Left ventricle myocardium inferior (tissue), 1 donor: ENCODE data around the gene SUFU. TPM values are rescaled to one million over a fixed set of nuclear protein-coding genes. Genes with fewer than 3 reads are reported as not detected.

Source experiments
- DNase-seq: peaks from one replicate; pipeline ENCODE4 v3.0.0-alpha.2; 2020
- H3K27ac ChIP-seq: fragments of 200-600 bp; replicated peaks from 2 replicates; pipeline ENCODE4 v1.8.0; 2021
- H3K27me3 ChIP-seq: fragments of 200-600 bp; 2 replicates; pipeline ENCODE4 v1.8.0; 2021; ENCODE audit warnings: low read depth
- H3K36me3 ChIP-seq: fragments of 200-600 bp; 2 replicates; pipeline ENCODE4 v1.8.0; 2021
- H3K4me1 ChIP-seq: fragments of 200-600 bp; 2 replicates; pipeline ENCODE4 v1.8.0; 2021
- H3K4me3 ChIP-seq: fragments of 200-600 bp; 2 replicates; pipeline ENCODE4 v1.8.0; 2021; ENCODE audit warnings: mild to moderate bottlenecking, moderate library complexity
- H3K9me3 ChIP-seq: fragments of 200-600 bp; replicated peaks from 2 replicates; pipeline ENCODE4 v1.8.0; 2021
- intact Hi-C: fragments of 100-400 bp; cut with micrococcal nuclease; formaldehyde crosslinking; loops from one replicate; pipeline ENCODE4 v1.11.0; 2022
- total RNA-seq: library from RNA; stranded (reverse); fragmentation: NEBNext Ultra II Directional; extraction: Animal tissue kit (Norgen Biotek cat#: 25700); gene quantifications from one replicate; pipeline ENCODE4 v1.2.1, GENCODE V29; 2021
- TF ChIP-seq, protein P1 (sequence below): fragments of 200-600 bp; IDR thresholded peaks from 2 replicates; pipeline ENCODE4 v1.8.0; 2021; ENCODE audit warnings: antibody characterized with exemption, mild to moderate bottlenecking, borderline replicate concordance
- donor health status: DM: no; HTN: yes; CAD: no; lungs with severe emphysema.

SUFU gene
- total RNA-seq, 1 donor from 2014 or later: 7.9 TPM

DNA sequence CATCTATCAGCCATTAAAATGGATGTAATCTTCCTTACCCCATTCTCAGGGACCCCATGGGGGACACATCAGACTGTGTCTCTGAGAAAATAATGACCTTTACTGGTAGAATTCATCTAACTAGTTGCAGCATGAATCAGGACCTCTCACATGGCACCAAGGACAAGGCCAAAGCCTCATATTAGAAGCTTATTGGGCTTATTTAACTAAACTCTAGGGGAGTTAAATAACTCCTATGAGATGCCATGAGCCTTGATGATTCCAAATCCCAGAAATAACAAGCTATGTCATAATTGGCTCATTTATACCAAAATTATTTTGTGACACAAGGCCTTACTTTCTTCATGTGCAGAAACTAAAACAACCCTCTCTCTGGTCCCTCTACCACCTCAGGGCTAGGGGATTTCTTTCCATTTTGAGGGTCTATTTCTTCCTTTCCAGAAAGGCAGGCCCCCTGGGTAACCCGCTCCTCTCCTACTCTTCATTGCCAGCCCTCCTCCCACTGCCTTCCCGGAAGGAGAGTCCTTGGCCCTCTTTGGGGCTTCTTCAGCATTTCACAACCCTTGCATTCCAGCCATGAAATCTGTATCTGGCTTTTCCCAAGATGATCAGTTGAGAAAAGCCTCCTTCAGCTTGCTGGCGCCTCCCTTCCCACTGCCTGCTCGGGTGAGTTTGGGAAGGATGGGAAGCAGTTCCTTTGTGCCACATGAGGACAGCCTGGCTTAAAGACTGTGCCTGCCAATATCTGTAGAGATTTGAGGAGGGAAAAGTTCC is 98.7 kb downstream of the SUFU start:
- no peak overlapping the region for H3K4me3 ChIP-seq
- H3K4me1 ChIP-seq: peaks cover 80% of the 10 kb centered on the region
- H3K9me3 ChIP-seq: no peaks in the 10 kb centered on the region
- no peaks in the 10 kb centered on the region for H3K27me3 ChIP-seq
- intact Hi-C loops: no loop called here
- peak overlapping the region; percentile 89 for H3K27ac ChIP-seq
- H3K36me3 ChIP-seq: peaks cover 27% of the 10 kb centered on the region
- DNase-seq: peak; percentile 50
- TF ChIP-seq, protein P1, sequence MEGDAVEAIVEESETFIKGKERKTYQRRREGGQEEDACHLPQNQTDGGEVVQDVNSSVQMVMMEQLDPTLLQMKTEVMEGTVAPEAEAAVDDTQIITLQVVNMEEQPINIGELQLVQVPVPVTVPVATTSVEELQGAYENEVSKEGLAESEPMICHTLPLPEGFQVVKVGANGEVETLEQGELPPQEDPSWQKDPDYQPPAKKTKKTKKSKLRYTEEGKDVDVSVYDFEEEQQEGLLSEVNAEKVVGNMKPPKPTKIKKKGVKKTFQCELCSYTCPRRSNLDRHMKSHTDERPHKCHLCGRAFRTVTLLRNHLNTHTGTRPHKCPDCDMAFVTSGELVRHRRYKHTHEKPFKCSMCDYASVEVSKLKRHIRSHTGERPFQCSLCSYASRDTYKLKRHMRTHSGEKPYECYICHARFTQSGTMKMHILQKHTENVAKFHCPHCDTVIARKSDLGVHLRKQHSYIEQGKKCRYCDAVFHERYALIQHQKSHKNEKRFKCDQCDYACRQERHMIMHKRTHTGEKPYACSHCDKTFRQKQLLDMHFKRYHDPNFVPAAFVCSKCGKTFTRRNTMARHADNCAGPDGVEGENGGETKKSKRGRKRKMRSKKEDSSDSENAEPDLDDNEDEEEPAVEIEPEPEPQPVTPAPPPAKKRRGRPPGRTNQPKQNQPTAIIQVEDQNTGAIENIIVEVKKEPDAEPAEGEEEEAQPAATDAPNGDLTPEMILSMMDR: no peak

GRCh38 chr10:102603946-102604345 is 100.2 kb downstream of the SUFU start:
- H3K4me1 ChIP-seq: peaks cover 69% of the 10 kb centered on the region
- TF ChIP-seq, protein P1: no peak
- H3K36me3 ChIP-seq: peaks cover 24% of the 10 kb centered on the region
- DNase-seq: peak; percentile 27
- H3K9me3 ChIP-seq: no peaks in the 10 kb centered on the region
- H3K27me3 ChIP-seq: no peaks in the 10 kb centered on the region
- intact Hi-C loops: no loop called here
- no peak overlapping the region for H3K4me3 ChIP-seq
- peak overlapping the region; percentile 89 for H3K27ac ChIP-seq

- H3K36me3 ChIP-seq: peaks cover 19% of the 10 kb centered on the region
- H3K27ac ChIP-seq: peak overlapping the region; percentile 89
- H3K4me1 ChIP-seq: peaks cover 64% of the 10 kb centered on the region
- intact Hi-C loops: no loop called here
- TF ChIP-seq, protein P1: no peak
- DNase-seq: no peak
- H3K4me3 ChIP-seq: no peak overlapping the region
- H3K27me3 ChIP-seq: no peaks in the 10 kb centered on the region
- no peaks in the 10 kb centered on the region for H3K9me3 ChIP-seq
Measured at GRCh38 chr10:102604439-102604841, 100.7 kb downstream of the SUFU start.

DNA sequence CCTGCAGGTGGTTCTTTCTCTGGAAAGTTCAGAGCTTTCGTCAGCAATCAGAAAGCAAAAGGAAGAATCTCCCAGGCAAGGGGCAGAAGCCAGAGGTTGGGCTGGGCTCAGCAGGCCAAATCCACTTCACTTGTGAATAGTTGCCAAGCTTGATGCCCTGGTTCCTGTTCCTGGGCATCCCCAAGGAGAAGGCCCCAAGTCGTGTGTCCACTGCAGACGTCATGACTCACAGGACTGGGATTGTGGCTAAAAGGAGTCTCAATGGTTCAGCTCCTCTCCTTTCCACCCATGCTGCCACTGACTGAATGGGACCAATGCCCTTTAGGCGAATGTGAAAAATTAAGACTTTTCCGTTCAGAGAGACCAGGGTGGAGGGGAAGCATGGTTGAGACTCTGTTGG is 101.9 kb downstream of the SUFU start:
- peaks cover 56% of the 10 kb centered on the region for H3K4me1 ChIP-seq

GRCh38 chr10:102608487-102608886 is 104.7 kb downstream of the SUFU start:
- Histone ChIP-seq H3K27ac (no peak overlapping the region), H3K27me3 (no peaks in the 10 kb centered on the region), H3K9me3 (no peaks in the 10 kb centered on the region), H3K4me1 (peaks cover 59% of the 10 kb centered on the region), H3K36me3 (peaks cover 1% of the 10 kb centered on the region), H3K4me3 (no peak overlapping the region)
- no peak for DNase-seq
- intact Hi-C loops: no loop called here
- TF ChIP-seq, protein P1: no peak

More for the DNA sequence above, 101.9 kb downstream of the SUFU start:
- H3K27me3 ChIP-seq: no peaks in the 10 kb centered on the region
- intact Hi-C loops: no loop called here
- H3K36me3 ChIP-seq: peaks cover 12% of the 10 kb centered on the region
- no peak for DNase-seq
- H3K9me3 ChIP-seq: no peaks in the 10 kb centered on the region
- H3K27ac ChIP-seq: peak overlapping the region; percentile 89
- no peak overlapping the region for H3K4me3 ChIP-seq
- TF ChIP-seq, protein P1: no peak
